PFSK-1 (cell line): ENCODE results near the gene TMEM181.

Source experiments
- FOXP2 ChIP-seq: optimal IDR thresholded peaks from 2 replicates; pipeline ENCODE3; 2011; ENCODE audit warnings: borderline replicate concordance, control low read depth, inconsistent platforms; ENCODE audit not compliant: insufficient read depth; ENCODE audit errors: extremely low read length, extremely low read depth
- POLR2AphosphoS5 ChIP-seq: IDR thresholded peaks from 2 replicates; pipeline ENCODE4 v1.6.1; 2012; ENCODE audit warnings: low read depth, mild to moderate bottlenecking, control low read depth, low read length, moderate library complexity
- REST ChIP-seq, 2 experiments: IDR thresholded peaks; 2 replicates each; pipeline versions ENCODE4 v1.6.1 to v1.8.0; 2011 to 2012; ENCODE audit warnings: low read depth in 2 of 2, low read length in 2 of 2, control low read depth in 1 of 2, inconsistent platforms in 1 of 2, mild to moderate bottlenecking in 1 of 2, moderate library complexity in 1 of 2; ENCODE audit not compliant: insufficient read depth in 1 of 2
- SIN3A ChIP-seq: IDR thresholded peaks from 2 replicates; pipeline ENCODE4 v1.6.1; 2012; ENCODE audit warnings: mild to moderate bottlenecking, low read length, moderate library complexity, borderline replicate concordance; ENCODE audit not compliant: insufficient read depth
- TAF1 ChIP-seq: IDR thresholded peaks from 2 replicates; pipeline ENCODE4 v1.6.1; 2012; ENCODE audit warnings: low read length, control low read depth, borderline replicate concordance; ENCODE audit not compliant: insufficient read depth

GRCh38 chr6:158593670-158594069 lies 33.8 kb downstream of the TMEM181 start:
- TF ChIP-seq POLR2AphosphoS5, result no peak
- no peak for TF ChIP-seq TAF1
- TF ChIP-seq SIN3A, result no peak
- no peak for TF ChIP-seq REST (IDR thresholded peaks at IDR 0.05; ENCODE audit: insufficient read depth in 1 of 2, low read depth in 2 of 2, low read length in 2 of 2)
- TF ChIP-seq FOXP2, result no peak
